Activated CD4-positive, alpha-beta T cell treated with anti-CD3 and anti-CD28 coated beads, Interleukin-2, amount 10 ng/mL, durations not matched to agents 7 days and 5 days (primary cell): ENCODE data around the gene PGS1. TPM values are rescaled to one million over a fixed set of nuclear protein-coding genes. Genes with fewer than 3 reads are reported as not detected.

Experiments used
- CTCF ChIA-PET: fragments of 350-600 bp; sonication (Branson Sonifier 250); formaldehyde crosslinking; loops from one replicate; lab custom pipeline; 2021; ENCODE audit warnings: antibody characterized with exemption; lab: Charles Lee
- POLR2A ChIA-PET: fragments of 350-600 bp; sonication (Branson Sonifier 250); formaldehyde crosslinking; loops from one replicate; lab custom pipeline; 2021; ENCODE audit warnings: antibody characterized with exemption; lab: Charles Lee
- DNase-seq: peaks from one replicate; pipeline ENCODE4 v3.0.0-alpha.2; 2020
- H3K27ac Mint-ChIP-seq: one replicate; pipeline ENCODE4 v1.8.0; 2021; ENCODE audit warnings: mild to moderate bottlenecking, moderate library complexity, mixed read lengths
- H3K27me3 Mint-ChIP-seq: one replicate; pipeline ENCODE4 v1.8.0; 2021; ENCODE audit warnings: mixed read lengths
- H3K36me3 Mint-ChIP-seq: one replicate; pipeline ENCODE4 v1.8.0; 2021; ENCODE audit warnings: low read depth, mixed read lengths
- H3K4me1 Mint-ChIP-seq: one replicate; pipeline ENCODE4 v1.8.0; 2021; ENCODE audit warnings: mixed read lengths
- H3K4me3 Mint-ChIP-seq: one replicate; pipeline ENCODE4 v1.8.0; 2021; ENCODE audit warnings: mild to moderate bottlenecking, moderate library complexity, mixed read lengths
- H3K9me3 Mint-ChIP-seq: one replicate; pipeline ENCODE4 v1.8.0; 2021; ENCODE audit warnings: mixed read lengths
- total RNA-seq, 2 experiments: library from RNA; stranded (reverse); gene quantifications; one replicate each; pipeline ENCODE4 v1.2.3, GENCODE V29; 2021

The PGS1 gene
- total RNA-seq, 2 experiments from 2014 or later: 71.1 to 78.3 TPM

GRCh38 chr17:78438271-78438691 lies 59.8 kb downstream of the PGS1 start:
- no peak overlapping the region for H3K4me3 Mint-ChIP-seq
- H3K4me1 Mint-ChIP-seq: no peaks in the 10 kb centered on the region
- H3K9me3 Mint-ChIP-seq: no peaks in the 10 kb centered on the region
- DNase-seq: no peak
- H3K36me3 Mint-ChIP-seq: no peaks in the 10 kb centered on the region
- ChIA-PET POLR2A (no interaction called here), CTCF (interaction anchor here (1.4 kb wide), 1 partner anchor 271 kb away, joined by 3 read pairs; no protein-coding TSS in a partner anchor)
- H3K27ac Mint-ChIP-seq: no peak overlapping the region
- peaks cover 2% of the 10 kb centered on the region for H3K27me3 Mint-ChIP-seq

GRCh38 chr17:78438694-78439325 lies 60.4 kb downstream of the PGS1 start:
- no peak overlapping the region for H3K27ac Mint-ChIP-seq
- H3K36me3 Mint-ChIP-seq: no peaks in the 10 kb centered on the region
- no peaks in the 10 kb centered on the region for H3K4me1 Mint-ChIP-seq
- POLR2A ChIA-PET: no interaction called here
- DNase-seq: no peak
- CTCF ChIA-PET: no interaction called here
- no peak overlapping the region for H3K4me3 Mint-ChIP-seq
- no peaks in the 10 kb centered on the region for H3K9me3 Mint-ChIP-seq
- H3K27me3 Mint-ChIP-seq: peaks cover 2% of the 10 kb centered on the region

GRCh38 chr17:78441271-78441971 lies 63.0 kb downstream of the PGS1 start:
- H3K36me3 Mint-ChIP-seq: no peaks in the 10 kb centered on the region
- peaks cover 2% of the 10 kb centered on the region for H3K27me3 Mint-ChIP-seq
- H3K4me1 Mint-ChIP-seq: no peaks in the 10 kb centered on the region
- DNase-seq: no peak
- ChIA-PET CTCF (interaction anchor here (0.6 kb wide), 1 partner anchor 36 kb away, joined by 3 read pairs; no protein-coding TSS in a partner anchor), POLR2A (no interaction called here)
- no peak overlapping the region for H3K4me3 Mint-ChIP-seq
- H3K9me3 Mint-ChIP-seq: no peaks in the 10 kb centered on the region
- H3K27ac Mint-ChIP-seq: no peak overlapping the region

- H3K4me3 Mint-ChIP-seq: no peak overlapping the region
- H3K36me3 Mint-ChIP-seq: no peaks in the 10 kb centered on the region
- DNase-seq: no peak
- H3K9me3 Mint-ChIP-seq: no peaks in the 10 kb centered on the region
- POLR2A ChIA-PET: no interaction called here
- no peaks in the 10 kb centered on the region for H3K27me3 Mint-ChIP-seq
- CTCF ChIA-PET: no interaction called here
- H3K27ac Mint-ChIP-seq: no peak overlapping the region
- H3K4me1 Mint-ChIP-seq: no peaks in the 10 kb centered on the region
Observed at GRCh38 chr17:78442648-78443218, 64.3 kb downstream of the PGS1 start.

GRCh38 chr17:78444392-78444791 lies 65.9 kb downstream of the PGS1 start:
- ChIA-PET POLR2A (no interaction called here), CTCF (interaction anchor here (1.6 kb wide), 1 partner anchor 10 kb away, joined by 6 read pairs; no protein-coding TSS in a partner anchor)
- no peak for DNase-seq
- Mint-ChIP-seq H3K27ac (no peak overlapping the region), H3K36me3 (no peaks in the 10 kb centered on the region), H3K4me3 (no peak overlapping the region), H3K4me1 (no peaks in the 10 kb centered on the region), H3K27me3 (no peaks in the 10 kb centered on the region), H3K9me3 (no peaks in the 10 kb centered on the region)

GRCh38 chr17:78446833-78447232 lies 68.4 kb downstream of the PGS1 start:
- peaks cover 2% of the 10 kb centered on the region for H3K4me1 Mint-ChIP-seq
- no peak overlapping the region for H3K27ac Mint-ChIP-seq
- H3K9me3 Mint-ChIP-seq: no peaks in the 10 kb centered on the region
- CTCF ChIA-PET: interaction anchor here (0.6 to 1.7 kb wide), 5 partner anchors 14 to 404 kb away, joined by 3 to 5 read pairs (median 3); no protein-coding TSS in a partner anchor
- POLR2A ChIA-PET: no interaction called here
- no peaks in the 10 kb centered on the region for H3K36me3 Mint-ChIP-seq
- no peak overlapping the region for H3K4me3 Mint-ChIP-seq
- no peaks in the 10 kb centered on the region for H3K27me3 Mint-ChIP-seq
- DNase-seq: no peak

GRCh38 chr17:78448356-78448993 lies 70.0 kb downstream of the PGS1 start:
- Mint-ChIP-seq H3K4me1 (peaks cover 2% of the 10 kb centered on the region), H3K27ac (no peak overlapping the region), H3K4me3 (no peak overlapping the region), H3K9me3 (no peaks in the 10 kb centered on the region), H3K36me3 (no peaks in the 10 kb centered on the region), H3K27me3 (no peaks in the 10 kb centered on the region)
- ChIA-PET CTCF (interaction anchor here (0.8 to 1.4 kb wide), 2 partner anchors 27 to 269 kb away, joined by 3 to 4 read pairs; no protein-coding TSS in a partner anchor), POLR2A (no interaction called here)
- no peak for DNase-seq

GRCh38 chr17:78449983-78450595 lies 71.6 kb downstream of the PGS1 start:
- POLR2A ChIA-PET: no interaction called here
- no peak overlapping the region for H3K27ac Mint-ChIP-seq
- no peak for DNase-seq
- no peak overlapping the region for H3K4me3 Mint-ChIP-seq
- CTCF ChIA-PET: no interaction called here
- no peaks in the 10 kb centered on the region for H3K27me3 Mint-ChIP-seq
- H3K4me1 Mint-ChIP-seq: peaks cover 2% of the 10 kb centered on the region
- no peaks in the 10 kb centered on the region for H3K36me3 Mint-ChIP-seq
- no peaks in the 10 kb centered on the region for H3K9me3 Mint-ChIP-seq

- Mint-ChIP-seq H3K27ac (no peak overlapping the region), H3K36me3 (no peaks in the 10 kb centered on the region), H3K9me3 (no peaks in the 10 kb centered on the region), H3K27me3 (no peaks in the 10 kb centered on the region), H3K4me3 (no peak overlapping the region), H3K4me1 (peaks cover 2% of the 10 kb centered on the region)
- CTCF ChIA-PET: no interaction called here
- DNase-seq: no peak
- POLR2A ChIA-PET: no interaction called here
Observed at GRCh38 chr17:78450696-78451345, 72.4 kb downstream of the PGS1 start.

- no peaks in the 10 kb centered on the region for H3K27me3 Mint-ChIP-seq
- POLR2A ChIA-PET: no interaction called here
- no peak for DNase-seq
- CTCF ChIA-PET: no interaction called here
- H3K4me1 Mint-ChIP-seq: peaks cover 2% of the 10 kb centered on the region
- H3K27ac Mint-ChIP-seq: no peak overlapping the region
- no peak overlapping the region for H3K4me3 Mint-ChIP-seq
- no peaks in the 10 kb centered on the region for H3K9me3 Mint-ChIP-seq
- no peaks in the 10 kb centered on the region for H3K36me3 Mint-ChIP-seq
Observed at GRCh38 chr17:78451753-78452152, 73.3 kb downstream of the PGS1 start.

- Mint-ChIP-seq H3K9me3 (no peaks in the 10 kb centered on the region), H3K4me1 (peaks cover 2% of the 10 kb centered on the region), H3K4me3 (no peak overlapping the region), H3K27me3 (no peaks in the 10 kb centered on the region), H3K36me3 (no peaks in the 10 kb centered on the region), H3K27ac (no peak overlapping the region)
- DNase-seq: no peak
- CTCF ChIA-PET: interaction anchor here (1.6 to 2.5 kb wide), 2 partner anchors 9 to 14 kb away, joined by 4 to 6 read pairs; no protein-coding TSS in a partner anchor
- POLR2A ChIA-PET: no interaction called here
Observed at GRCh38 chr17:78454346-78454745, 75.9 kb downstream of the PGS1 start.

- POLR2A ChIA-PET: interaction anchor here (0.6 kb wide), 1 partner anchor 279 kb away, joined by 3 read pairs; no protein-coding TSS in a partner anchor
Observed at GRCh38 chr17:78458091-78458490, 79.6 kb downstream of the PGS1 start.

More at GRCh38 chr17:78458091-78458490, 79.6 kb downstream of the PGS1 start:
- Mint-ChIP-seq H3K27me3 (no peaks in the 10 kb centered on the region), H3K9me3 (no peaks in the 10 kb centered on the region), H3K4me3 (no peak overlapping the region), H3K27ac (no peak overlapping the region), H3K4me1 (no peaks in the 10 kb centered on the region), H3K36me3 (no peaks in the 10 kb centered on the region)
- CTCF ChIA-PET: no interaction called here
- DNase-seq: no peak
